Measurements from ENCODE around the gene C3orf20.
"Not testable (repeated sequence)": the region's sequence is repeated elsewhere in the genome, so short reads cannot be mapped to it uniquely, and the experiment has no call there.

C3orf20 gene

DNA sequence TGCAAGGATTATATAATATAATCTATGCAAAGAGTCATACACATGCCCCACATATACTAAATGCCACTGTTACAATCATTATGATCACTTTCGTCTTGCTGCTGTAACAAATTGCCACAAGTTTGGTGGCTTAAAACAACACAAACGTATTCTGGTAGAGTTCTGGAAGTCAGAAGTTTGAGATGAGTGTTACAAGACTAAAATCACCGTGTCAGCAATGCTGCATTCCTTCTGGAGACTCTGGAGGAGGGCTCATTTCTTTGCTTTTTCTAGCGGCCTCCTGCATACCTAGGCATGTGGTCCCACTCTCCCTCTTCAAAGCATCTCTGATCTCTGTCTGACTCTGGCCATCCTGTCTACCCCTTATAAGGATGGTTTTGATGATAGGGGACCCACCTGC is 24.7 kb upstream of the C3orf20 start:
- no peak for DNase-seq (ENCODE audit: low read depth in 3 of 3)

DNA sequence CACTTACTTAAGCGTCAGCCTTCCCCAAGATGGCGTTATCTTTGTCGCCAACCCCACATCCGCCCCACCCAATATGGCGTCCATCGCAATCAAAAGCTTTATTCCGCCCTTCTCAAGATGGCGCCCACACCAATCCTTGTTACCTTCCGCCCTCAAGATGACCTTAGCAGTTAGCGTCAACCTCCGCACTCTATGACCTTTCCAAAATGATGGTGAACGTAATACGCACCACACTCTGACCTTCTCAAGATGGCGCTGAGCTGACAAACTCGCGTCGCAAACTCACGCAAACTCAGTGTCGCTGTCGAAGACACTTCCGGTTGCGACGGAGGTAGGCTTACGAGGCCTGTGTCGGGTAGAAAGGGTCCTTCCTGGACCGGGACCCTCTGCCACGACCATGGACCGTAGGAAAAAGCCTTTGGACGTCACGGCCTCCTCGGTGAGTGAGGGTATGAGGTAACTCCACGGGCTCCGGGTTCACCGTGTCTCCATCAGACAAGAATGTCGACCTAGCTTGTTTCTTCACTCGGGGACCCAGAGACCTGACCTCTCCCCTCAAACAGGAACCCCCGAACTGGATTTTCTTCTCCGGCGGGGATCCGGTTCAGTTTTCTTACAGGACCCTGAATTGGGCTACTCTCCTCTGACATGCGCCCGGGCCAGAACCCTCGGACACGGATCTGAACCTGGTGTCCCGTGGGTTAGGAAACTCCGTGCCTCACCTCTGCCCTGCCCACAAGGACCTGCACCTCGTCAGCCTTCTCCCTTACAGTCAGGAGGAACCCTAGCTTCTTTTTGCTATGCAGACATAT is 23.3 kb upstream of the C3orf20 start, which contains the start of gene CCDC174:
CCDC174 (plus strand) TSS at position 323 of the 812 bp plus-strand sequence; CDS start at position 398, 75 bp downstream.
- peak; percentile 77 to 92 (median 91) for DNase-seq (ENCODE audit: low read depth in 3 of 3)

DNA sequence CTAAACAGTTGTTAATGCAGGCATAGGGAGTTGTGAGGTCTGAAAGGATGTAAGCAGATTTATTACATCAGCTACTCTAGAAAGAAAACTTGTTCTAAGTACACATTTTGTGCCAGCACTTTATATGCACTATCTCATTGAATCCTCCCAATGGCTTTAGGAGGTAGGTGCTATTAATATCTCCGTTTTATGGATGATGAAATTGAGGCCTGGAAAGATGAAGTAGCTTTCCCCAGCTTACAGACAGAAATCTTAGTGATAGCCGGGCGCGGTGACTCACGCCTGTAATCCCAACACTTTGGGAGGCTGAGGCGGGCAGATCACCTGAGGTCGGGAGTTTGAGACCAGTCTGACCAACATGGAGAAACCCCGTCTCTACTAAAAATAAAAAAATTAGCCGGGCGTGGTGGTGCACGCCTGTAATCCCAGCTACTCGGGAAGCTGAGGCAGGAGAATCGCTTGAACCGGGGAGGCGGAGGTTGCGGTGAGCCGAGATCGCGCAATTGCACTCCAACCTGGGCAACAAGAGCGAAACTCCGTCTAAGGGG is 22.5 kb upstream of the C3orf20 start:
- not testable (repeated sequence) for DNase-seq (ENCODE audit: low read depth in 3 of 3)

DNA sequence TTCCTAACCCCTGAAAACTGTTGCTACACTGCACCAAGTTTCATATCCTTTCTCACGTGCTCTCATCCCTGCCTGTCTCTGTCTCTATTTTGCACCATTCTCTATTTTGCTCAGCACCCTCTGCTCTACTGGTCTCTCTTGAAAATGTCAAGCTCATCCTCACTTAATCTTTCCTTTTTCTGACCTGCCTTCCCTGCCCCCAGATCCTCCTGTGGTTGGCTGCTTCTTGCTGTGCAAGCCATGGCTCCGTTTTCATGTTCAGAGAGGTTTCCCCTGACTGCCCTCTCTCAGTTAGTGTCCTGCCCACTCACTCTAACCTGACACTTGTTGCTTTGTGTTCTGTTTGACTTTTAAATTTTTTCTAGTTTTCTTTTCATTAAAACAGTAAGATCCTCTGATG is 17.4 kb upstream of the C3orf20 start:
- no peak for DNase-seq (ENCODE audit: low read depth in 3 of 3)

DNA sequence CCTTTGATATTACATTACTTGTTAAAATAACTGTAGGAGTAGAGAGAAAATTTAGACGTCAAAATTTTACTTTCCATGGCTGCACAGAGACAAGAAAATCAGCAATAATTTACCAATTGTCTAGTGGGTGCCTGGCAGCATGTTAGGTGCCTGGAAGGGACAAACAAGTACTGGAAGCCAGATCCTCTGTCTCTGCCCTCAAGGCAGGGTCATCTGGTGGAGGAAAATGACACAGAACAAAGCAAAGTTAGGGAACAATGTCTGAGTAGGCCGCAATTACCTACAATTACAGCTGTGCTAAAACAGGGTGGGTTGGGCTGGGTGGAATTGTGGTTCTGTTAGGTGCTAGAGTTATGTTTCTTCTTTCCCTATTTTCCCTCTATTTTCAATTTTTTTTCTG is 16.0 kb upstream of the C3orf20 start:
- DNase-seq (ENCODE audit: low read depth in 3 of 3): no peak

DNA sequence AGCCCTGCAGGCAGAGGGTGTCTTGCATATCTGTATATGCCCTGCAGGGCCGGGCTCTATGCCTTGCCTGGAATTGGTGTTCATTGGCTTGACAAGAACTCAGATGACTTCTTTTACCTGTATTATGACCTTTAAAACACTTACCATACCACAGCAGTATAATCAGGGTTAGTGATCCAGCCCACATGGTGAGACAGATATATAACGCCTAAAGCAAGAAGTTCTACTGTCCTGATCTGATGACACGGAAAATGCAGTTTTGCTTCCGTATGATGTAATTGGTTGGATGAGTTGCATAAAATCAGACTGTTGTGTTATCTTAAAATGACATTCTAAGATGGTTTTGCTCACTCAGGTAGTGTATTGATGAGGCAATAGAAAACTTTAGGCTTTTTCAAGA is 14.0 kb upstream of the C3orf20 start:
- DNase-seq (ENCODE audit: low read depth in 3 of 3): no peak

DNA sequence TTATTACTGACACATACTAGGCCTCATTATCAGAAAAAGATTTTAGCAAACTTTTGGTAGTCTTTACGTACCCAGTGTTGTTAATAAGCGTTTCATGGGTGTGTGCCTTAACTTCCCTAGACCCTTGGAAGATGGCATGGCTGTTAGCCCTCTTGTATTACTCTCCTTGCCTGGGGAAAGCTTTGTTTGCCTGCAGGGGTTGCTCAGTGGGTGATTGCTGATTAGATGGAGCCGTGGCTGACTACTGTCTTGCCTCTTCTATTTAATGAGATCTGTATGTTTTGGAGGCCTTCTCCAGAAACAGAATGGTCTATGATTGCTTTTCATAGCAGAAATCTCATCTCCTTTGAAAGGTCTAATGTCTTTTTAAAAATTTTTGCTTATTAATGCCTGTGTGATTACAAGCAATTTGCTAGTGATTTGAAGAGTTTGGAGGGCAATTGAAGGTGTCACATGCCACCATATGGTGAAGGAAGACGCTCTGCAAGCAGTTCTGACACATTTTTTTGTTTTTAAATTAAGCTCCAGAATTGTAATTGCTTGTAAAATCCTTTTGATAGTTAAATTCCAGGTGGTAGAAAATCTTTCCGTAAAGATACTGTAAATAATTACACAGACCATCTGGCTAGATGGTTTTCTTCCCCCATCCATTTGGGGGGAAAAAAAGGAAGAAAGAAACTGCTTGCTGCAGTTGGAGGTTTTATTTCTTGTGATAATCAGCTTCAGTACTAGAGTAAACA is 11.4 kb upstream of the C3orf20 start:
- no peak for DNase-seq (ENCODE audit: low read depth in 3 of 3)

DNA sequence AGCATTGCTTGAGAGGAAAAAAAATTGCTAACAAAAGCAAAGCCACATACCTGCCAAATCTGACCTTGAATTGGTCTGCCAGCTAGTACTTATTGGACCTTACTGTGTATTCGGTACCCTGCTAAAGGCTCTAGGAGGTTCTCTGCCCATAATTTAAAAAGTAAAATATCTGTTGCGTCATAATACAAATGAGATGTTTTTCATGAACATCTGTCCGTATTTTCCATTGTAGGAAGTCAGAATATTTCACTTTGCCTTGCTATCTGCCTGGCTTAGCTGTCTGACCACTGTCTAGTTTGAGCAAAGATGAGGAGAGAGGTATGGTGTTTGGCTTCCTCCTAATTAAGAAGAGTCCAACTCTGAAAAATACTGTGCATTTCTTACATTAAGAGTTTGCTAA is 10.8 kb upstream of the C3orf20 start:
- DNase-seq (ENCODE audit: low read depth in 3 of 3): no peak

DNA sequence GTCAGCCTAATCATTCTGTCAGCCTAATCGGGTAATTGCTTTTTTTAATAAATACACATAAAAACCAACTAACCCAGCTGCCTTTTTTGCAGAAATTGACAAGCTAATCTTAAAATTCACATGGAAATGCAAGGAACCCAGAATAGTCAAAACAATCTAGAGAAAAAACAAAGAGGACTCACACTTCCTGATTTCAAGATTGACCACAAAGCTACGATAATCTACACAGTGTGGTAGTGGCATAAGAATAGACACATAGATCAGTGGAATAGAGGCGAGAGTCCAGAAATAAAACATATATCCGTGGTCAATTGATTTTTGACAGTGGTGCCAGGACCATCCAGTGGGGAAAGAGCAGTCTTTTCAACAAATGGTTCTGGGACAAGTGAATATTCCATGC is 2.4 kb upstream of the C3orf20 start:
- DNase-seq (ENCODE audit: low read depth in 3 of 3): no peak

DNA sequence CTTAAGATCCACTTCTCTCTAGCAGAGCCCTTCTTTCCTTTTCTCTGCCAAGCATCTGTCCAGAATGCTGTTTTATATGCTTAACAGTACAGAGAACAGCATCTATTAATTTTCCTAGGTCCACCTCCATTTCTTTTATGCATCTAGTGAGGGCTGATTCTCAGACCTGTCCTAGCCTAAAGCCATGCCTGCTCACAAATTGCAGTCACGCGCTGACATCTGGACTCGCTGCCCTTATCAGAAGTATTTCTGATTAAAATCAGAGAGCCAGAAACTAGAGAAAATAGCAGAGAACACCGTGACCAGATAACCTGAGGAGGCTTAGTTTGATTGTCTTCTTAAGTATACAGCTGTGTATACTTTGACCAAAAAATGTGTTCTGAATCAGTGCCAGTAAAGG is 1.9 kb downstream of the C3orf20 start:
- DNase-seq (ENCODE audit: low read depth in 3 of 3): no peak

DNA sequence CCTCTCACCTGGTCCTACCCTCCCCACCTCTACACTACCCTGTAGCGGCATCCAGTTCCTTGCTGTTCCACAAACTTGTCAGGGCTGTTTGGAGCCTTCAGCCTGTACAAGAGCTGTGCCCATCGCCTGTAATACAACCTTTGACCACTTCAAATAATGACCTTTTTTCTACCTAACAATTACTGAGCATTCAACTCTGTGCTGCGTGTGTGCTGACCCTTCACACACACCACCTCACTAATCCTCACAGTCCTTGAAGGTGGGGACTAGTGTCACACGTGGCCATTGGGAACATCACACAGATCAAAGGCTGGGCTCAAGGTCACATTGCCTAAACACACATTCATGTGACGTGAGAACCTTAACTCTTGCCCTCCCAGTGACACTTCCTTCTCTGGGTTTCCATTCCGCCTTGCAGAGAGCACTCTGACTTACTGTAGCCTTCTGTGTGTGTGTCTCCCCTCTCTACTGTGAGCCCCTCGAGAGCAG is 3.1 kb downstream of the C3orf20 start:
- DNase-seq (ENCODE audit: low read depth in 3 of 3): no peak

DNA sequence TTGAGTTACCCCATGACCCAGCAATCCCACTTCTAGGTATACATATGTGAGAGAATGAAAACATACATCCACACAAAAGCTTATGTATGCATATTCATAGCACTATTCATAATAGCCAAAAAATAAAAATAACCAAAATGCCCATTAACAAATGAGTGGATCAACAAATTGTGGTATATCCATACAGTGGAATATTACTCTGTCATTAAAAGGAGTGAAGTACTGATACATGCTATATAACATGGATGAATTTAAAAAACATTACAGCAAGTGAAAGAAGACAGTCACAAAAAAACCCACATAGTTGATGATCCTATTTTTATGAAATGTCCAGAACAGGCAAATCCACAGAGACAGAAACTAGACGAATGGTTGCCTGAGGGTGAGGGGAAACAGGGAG is 5.2 kb downstream of the C3orf20 start:
- DNase-seq (ENCODE audit: low read depth in 3 of 3): no peak

DNA sequence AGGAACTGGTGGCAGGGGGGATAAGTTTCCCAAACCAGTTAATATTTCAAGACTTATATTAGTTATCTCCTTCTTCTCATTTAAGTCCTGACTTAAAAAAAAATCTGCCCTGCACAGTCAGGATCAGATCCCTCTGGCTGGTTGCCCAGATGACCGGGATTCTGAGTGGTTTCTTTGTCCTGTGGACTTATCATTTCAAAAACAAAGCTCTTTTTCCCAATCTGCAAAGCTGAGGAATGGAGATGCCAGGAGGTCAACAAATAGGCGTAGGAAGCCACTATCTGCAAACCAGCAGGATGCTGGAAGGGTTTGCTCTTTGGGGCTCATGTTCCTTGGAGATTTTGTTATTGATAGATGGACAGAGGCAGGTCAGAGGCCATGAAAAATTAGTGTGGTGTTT is 5.8 kb downstream of the C3orf20 start:
- no peak for DNase-seq (ENCODE audit: low read depth in 3 of 3)

DNA sequence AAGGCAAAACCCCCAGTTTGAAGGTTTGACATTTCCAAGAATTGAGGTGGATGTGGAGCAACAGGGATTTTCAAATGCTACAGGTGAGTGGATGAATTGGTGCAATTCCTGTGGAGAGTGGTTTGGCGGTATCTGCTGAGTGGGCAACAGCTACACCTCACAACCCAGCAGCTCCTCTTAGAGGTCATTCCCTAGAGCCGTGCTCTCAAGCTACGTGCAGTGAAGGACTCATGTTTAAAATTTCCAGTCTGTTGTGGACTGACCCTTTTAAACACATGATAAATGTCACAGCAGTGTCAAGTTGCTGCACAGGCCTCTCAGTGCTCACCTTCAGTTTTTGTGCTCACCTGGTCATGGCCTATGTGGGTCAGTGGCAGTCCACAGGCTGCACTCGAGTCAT is 9.5 kb downstream of the C3orf20 start:
- DNase-seq (ENCODE audit: low read depth in 3 of 3): no peak

DNA sequence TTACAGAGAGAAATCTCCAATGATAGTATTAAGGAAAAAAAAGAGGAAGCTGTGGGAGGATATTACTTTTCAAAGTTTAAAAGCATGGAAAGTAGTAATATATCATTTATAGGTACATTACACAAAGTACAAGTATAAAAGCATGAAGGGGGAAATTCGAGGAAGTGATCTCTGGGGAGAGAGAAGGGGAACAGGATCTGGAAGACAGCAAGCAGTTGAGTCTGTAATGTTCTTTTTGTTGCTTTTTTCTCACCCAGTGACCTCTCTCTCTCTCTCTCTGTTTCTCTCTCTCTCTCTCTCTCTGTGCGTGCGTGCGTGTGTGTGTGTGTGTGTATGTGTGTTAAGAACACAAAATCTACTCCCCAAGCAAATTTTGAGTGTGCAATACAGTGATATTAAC is 10.2 kb downstream of the C3orf20 start:
- DNase-seq (ENCODE audit: low read depth in 3 of 3): no peak

DNA sequence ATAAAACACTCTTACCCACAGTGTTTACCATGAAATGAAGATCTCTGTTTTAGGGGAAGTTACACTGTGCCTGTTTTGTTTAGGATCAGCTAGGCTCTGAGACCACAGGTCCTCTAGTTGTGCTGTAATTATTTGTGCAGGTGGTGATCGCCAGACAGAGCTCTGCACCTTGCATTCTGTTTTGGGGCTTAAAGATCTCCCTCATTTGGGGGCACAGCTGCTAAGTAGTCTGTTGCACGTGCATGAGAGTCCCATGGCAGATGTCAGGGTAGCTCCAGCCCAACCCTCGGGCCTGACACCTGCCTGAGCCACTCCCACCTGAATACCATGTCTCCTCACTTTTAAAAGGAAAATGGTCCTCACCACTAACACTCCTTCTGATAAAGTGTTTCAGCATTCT is 12.4 kb downstream of the C3orf20 start:
- no peak for DNase-seq (ENCODE audit: low read depth in 3 of 3)

DNA sequence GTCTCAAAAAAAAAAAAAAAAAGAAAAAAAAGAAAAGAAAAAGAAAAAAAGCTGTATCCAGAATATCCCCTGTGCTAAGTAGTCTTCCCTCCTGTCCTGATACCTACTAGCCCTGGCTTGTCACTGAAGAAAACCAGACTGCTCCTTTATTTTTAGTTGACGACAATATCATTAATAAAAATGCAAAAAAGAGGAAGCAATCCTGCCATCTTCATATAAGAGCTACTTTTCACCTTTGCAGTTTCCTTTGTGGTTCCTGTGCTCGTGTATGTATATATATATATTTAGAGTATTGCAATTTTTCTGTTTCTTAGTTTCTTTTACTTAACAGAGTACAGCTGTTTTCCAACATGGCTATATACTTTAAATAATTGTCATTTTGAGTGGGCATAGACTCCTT is 13.6 kb downstream of the C3orf20 start:
- DNase-seq (ENCODE audit: low read depth in 3 of 3): no peak

DNA sequence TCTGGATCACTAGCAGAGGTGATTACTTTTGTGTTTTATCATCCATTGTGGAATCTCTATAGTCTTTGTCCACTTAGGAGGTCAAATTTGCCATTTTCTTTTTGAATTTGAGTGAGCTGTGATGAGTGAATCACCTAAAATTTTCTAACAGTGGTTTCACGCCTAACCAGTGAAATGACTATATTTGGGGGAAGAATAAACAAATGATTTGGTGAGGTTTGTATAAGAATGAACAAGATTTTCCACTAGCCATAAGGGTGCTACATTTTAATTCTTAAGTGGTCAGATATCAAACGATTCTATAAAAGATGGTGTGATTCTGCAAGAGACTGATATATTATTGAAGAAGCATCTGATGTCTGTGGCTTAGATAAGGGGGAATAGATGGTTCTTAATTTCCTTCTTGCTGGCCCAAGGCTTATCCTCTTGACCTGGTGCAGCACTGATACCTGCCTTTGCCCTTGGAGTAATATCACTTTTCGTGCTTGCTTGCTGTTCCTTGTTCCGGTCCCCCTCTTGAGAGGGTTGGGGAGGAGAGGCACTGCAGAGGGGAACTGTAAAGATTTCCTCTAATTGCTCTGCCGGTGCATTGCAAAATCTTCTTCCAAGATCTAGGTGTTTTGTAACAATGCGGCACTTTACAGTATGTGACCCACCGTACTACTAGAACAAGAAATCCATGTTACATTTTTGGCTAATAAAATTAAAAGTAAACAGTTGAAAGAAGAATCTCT is 14.5 kb downstream of the C3orf20 start:
- no peak for DNase-seq (ENCODE audit: low read depth in 3 of 3)

DNA sequence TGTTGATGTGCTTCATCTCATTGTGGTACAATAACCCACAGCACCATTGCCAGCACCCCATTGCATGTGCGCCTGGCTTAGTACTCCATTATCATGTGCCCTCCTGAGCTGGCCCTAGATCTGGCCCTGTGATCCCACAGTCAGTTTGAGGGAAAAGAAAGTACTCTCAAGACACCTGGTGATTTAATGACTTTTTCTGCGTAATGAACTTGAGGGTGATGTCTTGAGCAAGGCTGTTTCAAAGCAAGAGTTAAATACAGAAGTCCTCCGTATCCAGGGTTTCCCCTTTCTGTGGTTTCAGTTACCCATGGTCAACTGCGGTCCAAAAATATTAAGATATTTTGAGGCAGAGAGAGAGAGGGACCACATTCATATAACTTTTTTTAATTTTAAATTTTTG is 16.3 kb downstream of the C3orf20 start:
- no peak for DNase-seq (ENCODE audit: low read depth in 3 of 3)

DNA sequence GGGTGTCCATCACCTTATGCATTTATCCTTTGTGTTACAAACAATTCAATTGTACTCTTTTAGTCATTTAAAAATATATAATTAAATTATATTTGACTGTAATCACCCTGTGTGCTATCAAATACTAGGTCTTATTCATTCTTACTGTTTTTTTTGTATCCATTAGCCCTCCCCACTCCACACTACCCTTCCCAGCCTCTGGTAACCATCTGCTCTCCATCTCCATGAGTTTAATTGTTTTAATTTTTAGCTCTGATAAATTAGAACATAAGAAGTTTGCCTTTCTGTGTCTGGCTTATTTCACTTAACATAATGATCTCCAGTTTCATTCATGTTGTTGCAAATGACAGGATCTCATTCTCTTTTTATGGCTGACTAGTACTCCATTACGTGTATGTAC is 16.8 kb downstream of the C3orf20 start:
- no peak for DNase-seq (ENCODE audit: low read depth in 3 of 3)

DNA sequence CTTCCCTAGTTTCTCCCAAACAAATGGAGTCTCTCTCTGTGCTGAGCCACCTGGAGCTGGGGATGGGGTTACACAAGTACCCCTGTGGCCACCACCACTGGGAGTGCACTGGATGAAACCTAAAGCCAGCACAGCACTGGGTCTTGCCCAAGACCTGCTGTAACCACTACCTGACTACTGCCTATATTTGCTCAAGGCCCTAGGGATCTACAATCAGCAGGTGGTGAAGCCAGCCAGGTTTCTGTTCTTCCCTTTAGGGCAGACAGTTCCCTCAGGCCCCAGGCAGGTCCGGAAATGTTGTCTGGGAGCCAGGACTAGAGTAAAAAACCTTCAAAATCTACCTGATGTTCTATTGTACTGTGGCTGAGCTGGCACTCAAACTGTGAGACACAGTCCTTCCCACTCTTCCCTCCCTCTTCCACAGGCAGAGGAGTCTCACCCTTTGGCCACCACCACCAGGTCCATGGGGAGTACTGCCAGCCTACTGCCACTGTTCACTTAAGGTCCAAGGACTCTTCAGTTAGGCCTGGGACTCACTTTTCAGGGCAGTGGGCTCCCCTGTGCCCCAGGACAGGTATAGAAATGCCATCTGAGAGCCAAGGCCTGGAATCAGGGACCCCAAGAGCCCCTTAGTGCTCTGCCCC is 23.8 kb downstream of the C3orf20 start:
- DNase-seq (ENCODE audit: low read depth in 3 of 3): no peak

DNA sequence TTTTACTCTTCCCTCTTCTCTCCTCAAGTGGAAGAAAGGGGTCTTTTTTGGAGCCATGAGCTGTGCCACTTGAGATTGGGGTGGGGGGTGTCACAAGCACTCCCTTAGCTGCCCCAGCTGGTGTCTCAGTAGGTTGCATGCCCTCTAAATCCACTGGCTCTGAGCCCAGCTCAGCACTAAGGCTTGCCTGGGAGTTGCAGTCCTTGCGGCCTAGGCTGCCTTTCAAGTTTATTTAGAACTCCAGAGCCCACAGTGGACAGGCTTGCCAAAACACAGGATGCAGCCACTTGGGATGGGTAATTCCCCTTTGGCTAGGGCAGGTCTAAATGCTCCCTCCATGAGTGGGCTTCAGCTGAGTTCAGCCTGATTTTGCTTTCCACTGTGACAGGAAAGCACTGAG is 24.7 kb downstream of the C3orf20 start:
- DNase-seq (ENCODE audit: low read depth in 3 of 3): no peak
